ENCODE measurements around the gene MAPKBP1. TPM values are rescaled to one million over a fixed set of nuclear protein-coding genes. Genes with fewer than 3 reads are reported as not detected.

MAPKBP1 gene
- total RNA-seq, 3 donors from 2014 or later (not counting 1 experiment from before 2014, with no cell fraction given) = 44.8 to 55.4 (median 49.0) TPM

DNA sequence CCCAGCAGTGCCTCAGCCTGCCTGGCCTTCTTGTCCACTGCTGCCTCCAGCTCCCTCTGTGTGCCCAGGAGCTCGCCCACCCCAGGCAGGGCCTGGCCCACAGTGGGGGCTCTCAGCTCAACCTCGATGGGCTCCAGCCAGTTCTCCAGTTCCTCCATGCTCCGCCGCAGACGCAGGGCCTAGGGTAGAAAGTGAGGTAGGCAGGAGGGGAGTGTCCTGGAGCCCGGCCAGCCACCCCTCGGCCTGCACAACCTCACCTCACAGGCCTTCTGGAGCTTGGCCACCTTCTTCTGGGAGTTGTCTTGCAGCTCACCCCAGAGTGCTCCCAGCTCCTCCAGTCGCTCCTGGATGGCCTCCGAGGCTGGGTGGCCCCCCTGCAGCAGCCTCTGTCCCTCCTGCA is 83.0 kb downstream of the MAPKBP1 start:
- no peaks in the 10 kb centered on the region for H3K9me3 Mint-ChIP-seq
- H3K4me3 Mint-ChIP-seq = no peak overlapping the region
- WGBS (ENCODE audit: insufficient coverage) = 87% methylated on average over 9 of the region's 9 CpGs
- ATAC-seq (no peak), DNase-seq (no peak)
- no peak overlapping the region for H3K27ac Mint-ChIP-seq
- Histone ChIP-seq H3K9me3 (ENCODE audit: control insufficient read depth, insufficient read depth, low read length) (no peaks in the 10 kb centered on the region), H3K27me3 (ENCODE audit: control insufficient read depth, insufficient read depth, low read length) (no peaks in the 10 kb centered on the region), H3K36me3 (ENCODE audit: control insufficient read depth, insufficient read depth, low read length) (no peaks in the 10 kb centered on the region), H3K27ac (ENCODE audit: low read length) (no peak overlapping the region), H3K4me3 (ENCODE audit: low read length) (no peak overlapping the region), H3K4me1 (ENCODE audit: control insufficient read depth, insufficient read depth, low read length) (peaks cover 6% of the 10 kb centered on the region)
- intact Hi-C loops (cut with micrococcal nuclease) = no loop called here
- TF ChIP-seq, protein P1, sequence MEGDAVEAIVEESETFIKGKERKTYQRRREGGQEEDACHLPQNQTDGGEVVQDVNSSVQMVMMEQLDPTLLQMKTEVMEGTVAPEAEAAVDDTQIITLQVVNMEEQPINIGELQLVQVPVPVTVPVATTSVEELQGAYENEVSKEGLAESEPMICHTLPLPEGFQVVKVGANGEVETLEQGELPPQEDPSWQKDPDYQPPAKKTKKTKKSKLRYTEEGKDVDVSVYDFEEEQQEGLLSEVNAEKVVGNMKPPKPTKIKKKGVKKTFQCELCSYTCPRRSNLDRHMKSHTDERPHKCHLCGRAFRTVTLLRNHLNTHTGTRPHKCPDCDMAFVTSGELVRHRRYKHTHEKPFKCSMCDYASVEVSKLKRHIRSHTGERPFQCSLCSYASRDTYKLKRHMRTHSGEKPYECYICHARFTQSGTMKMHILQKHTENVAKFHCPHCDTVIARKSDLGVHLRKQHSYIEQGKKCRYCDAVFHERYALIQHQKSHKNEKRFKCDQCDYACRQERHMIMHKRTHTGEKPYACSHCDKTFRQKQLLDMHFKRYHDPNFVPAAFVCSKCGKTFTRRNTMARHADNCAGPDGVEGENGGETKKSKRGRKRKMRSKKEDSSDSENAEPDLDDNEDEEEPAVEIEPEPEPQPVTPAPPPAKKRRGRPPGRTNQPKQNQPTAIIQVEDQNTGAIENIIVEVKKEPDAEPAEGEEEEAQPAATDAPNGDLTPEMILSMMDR (IDR thresholded peaks at IDR 0.05) = no peak
- H3K36me3 Mint-ChIP-seq = no peaks in the 10 kb centered on the region
- H3K4me1 Mint-ChIP-seq = no peaks in the 10 kb centered on the region
- H3K27me3 Mint-ChIP-seq (ENCODE audit: low read depth in 2 of 2) = no peaks in the 10 kb centered on the region

GRCh38 chr15:41858756-41859155 is 84.5 kb downstream of the MAPKBP1 start:
- DNase-seq = no peak
- Mint-ChIP-seq H3K27me3 (ENCODE audit: low read depth in 2 of 2) (no peaks in the 10 kb centered on the region), H3K27ac (no peak overlapping the region), H3K36me3 (no peaks in the 10 kb centered on the region), H3K4me1 (no peaks in the 10 kb centered on the region), H3K9me3 (no peaks in the 10 kb centered on the region), H3K4me3 (no peak overlapping the region)
- no peaks in the 10 kb centered on the region for H3K27me3 ChIP-seq (ENCODE audit: control insufficient read depth, insufficient read depth, low read length)
- no peaks in the 10 kb centered on the region for H3K9me3 ChIP-seq (ENCODE audit: control insufficient read depth, insufficient read depth, low read length)
- TF ChIP-seq, protein P1 (IDR thresholded peaks at IDR 0.05) = no peak
- no peak overlapping the region for H3K27ac ChIP-seq (ENCODE audit: low read length)
- no peak for ATAC-seq
- WGBS (ENCODE audit: insufficient coverage) = 94% methylated on average over 15 of the region's 15 CpGs
- peaks cover 16% of the 10 kb centered on the region for H3K4me1 ChIP-seq (ENCODE audit: control insufficient read depth, insufficient read depth, low read length)
- intact Hi-C loops (cut with micrococcal nuclease) = no loop called here
- no peak overlapping the region for H3K4me3 ChIP-seq (ENCODE audit: low read length)
- H3K36me3 ChIP-seq (ENCODE audit: control insufficient read depth, insufficient read depth, low read length) = no peaks in the 10 kb centered on the region

DNA sequence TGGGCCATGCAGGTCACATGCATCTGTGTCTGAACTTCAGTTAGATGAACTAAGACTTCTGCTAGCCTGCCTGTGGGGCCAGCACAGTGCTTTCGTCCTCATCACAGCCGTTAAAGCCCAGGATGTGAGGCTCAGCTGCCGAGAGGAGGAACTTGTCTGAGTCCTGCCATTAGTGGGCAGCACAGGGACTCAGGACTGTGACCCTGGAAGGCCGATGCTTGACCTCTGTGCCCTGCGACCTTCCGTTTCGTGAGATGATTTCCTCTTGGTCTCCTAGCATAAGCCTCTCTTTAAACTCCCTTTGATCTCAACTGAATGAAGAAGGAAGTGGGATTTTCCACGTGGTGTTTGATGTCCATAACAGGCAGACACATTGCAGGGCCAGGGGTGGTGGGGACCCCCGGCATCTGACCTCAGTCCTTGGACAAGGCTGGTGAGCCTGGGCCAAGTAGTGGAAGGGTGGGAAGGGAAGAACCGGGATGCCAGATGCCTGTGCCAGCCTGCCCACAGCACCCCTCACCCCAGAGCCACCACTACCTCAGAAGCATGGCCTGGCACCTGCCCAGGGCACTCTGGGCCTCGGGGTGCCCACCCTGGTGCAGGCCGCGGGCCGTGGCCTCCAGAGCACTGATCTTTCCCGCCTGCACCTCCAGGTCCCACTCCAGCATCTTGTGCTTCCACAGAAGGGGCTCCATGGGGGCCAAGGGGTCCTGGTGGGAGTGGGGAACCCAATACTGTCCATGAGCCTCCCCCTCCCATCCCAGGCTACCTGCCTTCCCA is 86.0 kb downstream of the MAPKBP1 start:
- H3K27ac Mint-ChIP-seq = no peak overlapping the region
- TF ChIP-seq, protein P1 (IDR thresholded peaks at IDR 0.05) = no peak
- intact Hi-C loops (cut with micrococcal nuclease) = no loop called here
- Histone ChIP-seq H3K4me1 (ENCODE audit: control insufficient read depth, insufficient read depth, low read length) (peaks cover 16% of the 10 kb centered on the region), H3K9me3 (ENCODE audit: control insufficient read depth, insufficient read depth, low read length) (no peaks in the 10 kb centered on the region), H3K36me3 (ENCODE audit: control insufficient read depth, insufficient read depth, low read length) (no peaks in the 10 kb centered on the region), H3K4me3 (ENCODE audit: low read length) (no peak overlapping the region), H3K27me3 (ENCODE audit: control insufficient read depth, insufficient read depth, low read length) (no peaks in the 10 kb centered on the region), H3K27ac (ENCODE audit: low read length) (no peak overlapping the region)
- no peak for ATAC-seq
- no peaks in the 10 kb centered on the region for H3K4me1 Mint-ChIP-seq
- H3K27me3 Mint-ChIP-seq (ENCODE audit: low read depth in 2 of 2) = no peaks in the 10 kb centered on the region
- WGBS (ENCODE audit: insufficient coverage) = 48% methylated on average over 14 of the region's 15 CpGs
- no peak for DNase-seq
- no peak overlapping the region for H3K4me3 Mint-ChIP-seq
- no peaks in the 10 kb centered on the region for H3K36me3 Mint-ChIP-seq
- H3K9me3 Mint-ChIP-seq = no peaks in the 10 kb centered on the region

Measured in natural killer cell (primary cell).